A673 (cell line): Measurements from ENCODE around the gene LAGE3. TPM values are rescaled to one million over a fixed set of nuclear protein-coding genes. Genes with fewer than 3 reads are reported as not detected.

ENCODE experiments used
- BruUV-seq: library from RNA; stranded (reverse); fragments of 400-500 nt; replicated peaks from 2 replicates; lab custom pipeline; 2021; lab: Mats Ljungman, UMichigan
- CTCF ChIA-PET: fragments of 300-600 bp; sonication (Branson Sonifier 250); formaldehyde crosslinking; loops from one replicate; lab custom pipeline; 2022; ENCODE audit warnings: antibody characterized with exemption; lab: Charles Lee
- POLR2A ChIA-PET: fragments of 300-600 bp; sonication (Branson Sonifier 250); formaldehyde crosslinking; loops from one replicate; lab custom pipeline; 2022; ENCODE audit warnings: antibody characterized with exemption; ENCODE audit not compliant: low non-redundant PET; lab: Charles Lee
- DNase-seq: peaks from one replicate; pipeline ENCODE4 v3.0.0-alpha.2; 2015; ENCODE audit warnings: low spot score
- H3K27ac ChIP-seq: fragments of 200-600 bp; sonication (generic); 2 replicates; pipeline ENCODE4 v1.5.1; 2016; ENCODE audit warnings: mixed run types, low read depth, mild to moderate bottlenecking, mixed read lengths, antibody characterized with exemption, low read length; ENCODE audit not compliant: poor library complexity, severe bottlenecking
- H3K27me3 ChIP-seq: fragments of 200-600 bp; sonication (generic); replicated peaks from 2 replicates; pipeline ENCODE4 v1.6.1; 2017; ENCODE audit warnings: mixed run types, low read depth, mild to moderate bottlenecking, mixed read lengths, antibody characterized with exemption, low read length; ENCODE audit not compliant: insufficient read depth, poor library complexity
- H3K36me3 ChIP-seq: fragments of 200-600 bp; sonication (generic); 2 replicates; pipeline ENCODE4 v1.6.1; 2016; ENCODE audit warnings: mixed run types, mild to moderate bottlenecking, mixed read lengths, antibody characterized with exemption, low read length; ENCODE audit not compliant: insufficient read depth, poor library complexity, severe bottlenecking
- H3K4me1 ChIP-seq: fragments of 200-600 bp; sonication (generic); 2 replicates; pipeline ENCODE4 v1.6.1; 2017; ENCODE audit warnings: mixed run types, mild to moderate bottlenecking, mixed read lengths, antibody characterized with exemption, low read length; ENCODE audit not compliant: insufficient read depth, poor library complexity, severe bottlenecking
- H3K4me3 ChIP-seq: fragments of 200-600 bp; sonication (generic); 2 replicates; pipeline ENCODE4 v1.5.1; 2016; ENCODE audit warnings: low read depth, mixed run types, mild to moderate bottlenecking, mixed read lengths, low read length; ENCODE audit not compliant: poor library complexity, severe bottlenecking
- H3K9me3 ChIP-seq: fragments of 200-600 bp; sonication (generic); 2 replicates; pipeline ENCODE4 v1.6.1; 2016; ENCODE audit warnings: mixed run types, low read depth, mild to moderate bottlenecking, mixed read lengths, antibody characterized with exemption, low read length; ENCODE audit not compliant: poor library complexity, severe bottlenecking
- EZH2 ChIP-seq: fragments of 200-600 bp; sonication (generic); IDR thresholded peaks from 2 replicates; pipeline ENCODE4 v1.6.1; 2017; ENCODE audit warnings: borderline replicate concordance, low read depth, mild to moderate bottlenecking, mixed read lengths, antibody characterized with exemption, low read length; ENCODE audit not compliant: poor library complexity, severe bottlenecking
- intact Hi-C: fragments of 100-400 bp; cut with micrococcal nuclease; formaldehyde crosslinking; loops from one replicate; pipeline ENCODE4 v1.10.0; 2022; ENCODE audit not compliant: unreplicated experiment
- microRNA-seq: library from miRNA; unstranded; fragments of <30 nt; microRNA quantifications from one replicate; pipeline ENCODE4 v1.2.0, GENCODE V29; 2021
- total RNA-seq: library from RNA; stranded (reverse); gene quantifications from 2 replicates; pipeline ENCODE4 v1.2.3, GENCODE V29; 2021
- TF ChIP-seq, protein P1 (sequence below): fragments of 300-800, 200-600 bp; sonication (generic); conservative IDR thresholded peaks from 2 replicates; pipeline ENCODE4 v1.5.1; 2017; ENCODE audit warnings: low read depth, mild to moderate bottlenecking, antibody characterized with exemption, low read length, moderate library complexity, mixed read lengths

The LAGE3 gene
- total RNA-seq, 1 experiment from 2014 or later, result 34.6 TPM

DNA sequence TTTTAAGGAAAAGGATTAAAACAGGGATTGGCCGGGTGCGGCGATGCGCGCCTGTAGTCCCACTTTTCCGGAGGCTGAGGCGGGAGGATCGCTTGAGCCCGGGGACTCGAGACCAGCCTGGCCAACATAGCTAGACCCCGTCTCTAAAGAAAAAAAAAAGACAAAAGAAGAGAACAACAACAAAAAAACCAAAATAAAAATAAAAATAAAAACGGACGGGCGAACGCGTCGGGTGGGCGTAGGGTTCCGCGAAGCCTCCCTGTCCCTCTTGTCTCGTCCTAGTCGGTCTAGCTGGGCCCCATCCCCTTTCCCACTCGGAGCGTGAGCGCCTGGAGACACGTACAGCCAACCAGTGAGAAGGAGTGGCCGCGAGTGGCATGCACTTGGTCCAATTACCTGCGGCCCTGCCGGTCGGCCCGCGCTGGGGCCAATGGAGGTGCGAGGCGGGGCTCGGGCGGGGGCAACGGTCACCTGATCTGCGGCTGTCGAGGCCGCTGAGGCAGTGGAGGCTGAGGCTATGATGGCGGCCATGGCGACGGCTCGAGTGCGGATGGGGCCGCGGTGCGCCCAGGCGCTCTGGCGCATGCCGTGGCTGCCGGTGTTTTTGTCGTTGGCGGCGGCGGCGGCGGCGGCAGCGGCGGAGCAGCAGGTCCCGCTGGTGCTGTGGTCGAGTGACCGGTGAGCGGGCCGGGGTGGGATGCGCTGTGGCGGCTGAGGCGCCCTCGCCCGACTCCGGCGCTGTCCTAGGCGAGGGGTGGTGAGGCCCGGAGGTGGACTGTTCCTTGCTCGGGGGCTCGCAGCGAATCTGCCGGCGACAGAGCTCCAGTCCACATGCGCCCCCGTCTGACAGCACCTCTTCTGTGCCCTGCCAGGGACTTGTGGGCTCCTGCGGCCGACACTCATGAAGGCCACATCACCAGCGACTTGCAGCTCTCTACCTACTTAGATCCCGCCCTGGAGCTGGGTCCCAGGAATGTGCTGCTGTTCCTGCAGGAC is 50.6 kb downstream of the LAGE3 start, which contains the start of gene ATP6AP1:
Gene ATP6AP1, plus strand, starts transcription at position 502 of the 996 bp plus-strand sequence. Its CDS starts 16 bp downstream, at position 518.
- DNase-seq, result peak; percentile 94
- intact Hi-C loops, result no loop called here
- peak within 1 kb of the TSS; percentile 73 for H3K4me3 ChIP-seq
- no TSS peak for BruUV-seq
- no peaks in the 10 kb centered on the region for H3K9me3 ChIP-seq
- no peak for TF ChIP-seq EZH2
- TF ChIP-seq, protein P1, sequence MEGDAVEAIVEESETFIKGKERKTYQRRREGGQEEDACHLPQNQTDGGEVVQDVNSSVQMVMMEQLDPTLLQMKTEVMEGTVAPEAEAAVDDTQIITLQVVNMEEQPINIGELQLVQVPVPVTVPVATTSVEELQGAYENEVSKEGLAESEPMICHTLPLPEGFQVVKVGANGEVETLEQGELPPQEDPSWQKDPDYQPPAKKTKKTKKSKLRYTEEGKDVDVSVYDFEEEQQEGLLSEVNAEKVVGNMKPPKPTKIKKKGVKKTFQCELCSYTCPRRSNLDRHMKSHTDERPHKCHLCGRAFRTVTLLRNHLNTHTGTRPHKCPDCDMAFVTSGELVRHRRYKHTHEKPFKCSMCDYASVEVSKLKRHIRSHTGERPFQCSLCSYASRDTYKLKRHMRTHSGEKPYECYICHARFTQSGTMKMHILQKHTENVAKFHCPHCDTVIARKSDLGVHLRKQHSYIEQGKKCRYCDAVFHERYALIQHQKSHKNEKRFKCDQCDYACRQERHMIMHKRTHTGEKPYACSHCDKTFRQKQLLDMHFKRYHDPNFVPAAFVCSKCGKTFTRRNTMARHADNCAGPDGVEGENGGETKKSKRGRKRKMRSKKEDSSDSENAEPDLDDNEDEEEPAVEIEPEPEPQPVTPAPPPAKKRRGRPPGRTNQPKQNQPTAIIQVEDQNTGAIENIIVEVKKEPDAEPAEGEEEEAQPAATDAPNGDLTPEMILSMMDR, result 0 out of 2 replicates have a peak, but pooled peaks have one; percentile 15
- H3K27ac ChIP-seq, result peak within 1 kb of the TSS; percentile 67
- ChIA-PET POLR2A (no interaction called here), CTCF (interaction anchor here (0.6 kb wide), 1 partner anchor 300 kb away, joined by 9 read pairs; no protein-coding TSS in a partner anchor)
- H3K27me3 ChIP-seq, result no peaks in the 10 kb centered on the region
- peaks cover 5% of the 10 kb centered on the region for H3K4me1 ChIP-seq
- peaks cover 4% of the 10 kb centered on the region for H3K36me3 ChIP-seq

Small RNAs within 50 kb of the gene (microRNA-seq; reads per million reads assigned to microRNA genes)
- 4.0 reads per million, percentile 11 among the genes with 10 or more reads in this experiment for gene MIR6858

Other genes with a start within 250 kb of the LAGE3 start
- not detected in 2 replicates for gene OPN1MW3, start 221.7 kb downstream of the LAGE3 start, total RNA-seq
- not detected in 2 replicates for gene TEX28, start 184.2 kb downstream of the LAGE3 start, total RNA-seq
- gene TKTL1, start 183.5 kb downstream of the LAGE3 start, total RNA-seq, result not detected in 2 replicates
- 1,123 and 1,210 TPM in 2 replicates for gene FLNA, start 104.6 kb downstream of the LAGE3 start, total RNA-seq
- 79.6 and 84.7 TPM in 2 replicates for gene EMD, start 100.0 kb downstream of the LAGE3 start, total RNA-seq
- 2,429 and 2,445 TPM in 2 replicates for gene RPL10, start 80.9 kb downstream of the LAGE3 start, total RNA-seq
- gene DNASE1L1, start 70.0 kb downstream of the LAGE3 start, total RNA-seq, result 6.8 and 8.3 TPM in 2 replicates
- gene TAFAZZIN, start 67.7 kb downstream of the LAGE3 start, total RNA-seq, result 41.8 and 55.8 TPM in 2 replicates
- gene ATP6AP1, start 50.6 kb downstream of the LAGE3 start, total RNA-seq, result 77.1 and 77.5 TPM in 2 replicates
- 137 and 139 TPM in 2 replicates for gene GDI1, start 42.1 kb downstream of the LAGE3 start, total RNA-seq
- gene FAM50A, start 35.1 kb downstream of the LAGE3 start, total RNA-seq, result 78.0 and 83.7 TPM in 2 replicates
- 49.8 and 54.6 TPM in 2 replicates for gene PLXNA3, start 21.0 kb downstream of the LAGE3 start, total RNA-seq
- gene UBL4A, start 7.3 kb upstream of the LAGE3 start, total RNA-seq, result 30.4 and 31.4 TPM in 2 replicates
- gene SLC10A3, start 11.3 kb upstream of the LAGE3 start, total RNA-seq, result 8.1 and 9.7 TPM in 2 replicates
- gene FAM3A, start 37.0 kb upstream of the LAGE3 start, total RNA-seq, result 35.8 and 38.5 TPM in 2 replicates
- gene G6PD, start 67.6 kb upstream of the LAGE3 start, total RNA-seq, result 190 and 203 TPM in 2 replicates
- 28.0 and 30.4 TPM in 2 replicates for gene IKBKG, start 68.3 kb upstream of the LAGE3 start, total RNA-seq
- gene CTAG1A, start 105.9 kb upstream of the LAGE3 start, total RNA-seq, result not detected in 2 replicates
- not detected in 2 replicates for gene CTAG1B, start 140.0 kb upstream of the LAGE3 start, total RNA-seq
- gene CTAG2, start 174.3 kb upstream of the LAGE3 start, total RNA-seq, result not detected in 2 replicates